Effector memory CD4-positive, alpha-beta T cell (primary cell): ENCODE data around the gene CCDC7.
A peak's percentile ranks its signal among the peaks of the same experiment; 100 is the strongest.

Source experiments
- DNase-seq, 3 donors: peaks; one replicate each; pipeline ENCODE4 v3.0.0-alpha.2; 2020
- H3K27ac ChIP-seq: 2 replicates; pipeline ENCODE4 v1.7.0; 2013; ENCODE audit warnings: mild to moderate bottlenecking, low read length, moderate library complexity; ENCODE audit not compliant: insufficient read depth, poor library complexity, severe bottlenecking
- H3K27me3 ChIP-seq: replicated peaks from 2 replicates; pipeline ENCODE4 v1.7.0; 2013; ENCODE audit warnings: mild to moderate bottlenecking, low read length; ENCODE audit not compliant: insufficient read depth, control insufficient read depth, poor library complexity, severe bottlenecking
- H3K36me3 ChIP-seq: 2 replicates; pipeline ENCODE4 v1.7.0; 2013; ENCODE audit warnings: mild to moderate bottlenecking, low read length, moderate library complexity; ENCODE audit not compliant: control insufficient read depth, insufficient read depth
- H3K4me1 ChIP-seq: 2 replicates; pipeline ENCODE4 v1.7.0; 2013; ENCODE audit warnings: low read length, mild to moderate bottlenecking; ENCODE audit not compliant: control insufficient read depth, insufficient read depth, poor library complexity, severe bottlenecking
- H3K4me3 ChIP-seq: 2 replicates; pipeline ENCODE4 v1.7.0; 2013; ENCODE audit warnings: low read length, low read depth, mild to moderate bottlenecking; ENCODE audit not compliant: insufficient read depth, poor library complexity, severe bottlenecking
- H3K9me3 ChIP-seq: 2 replicates; pipeline ENCODE4 v1.7.0; 2013; ENCODE audit warnings: mild to moderate bottlenecking, low read length, moderate library complexity; ENCODE audit not compliant: control insufficient read depth

Gene CCDC7

GRCh38 chr10:32412499-32412853 is 33.5 kb upstream of the CCDC7 start:
- no peak overlapping the region for H3K4me3 ChIP-seq
- peaks cover 3% of the 10 kb centered on the region for H3K4me1 ChIP-seq
- DNase-seq = no peak
- no peak overlapping the region for H3K27ac ChIP-seq
- H3K9me3 ChIP-seq = no peaks in the 10 kb centered on the region
- no peaks in the 10 kb centered on the region for H3K27me3 ChIP-seq
- H3K36me3 ChIP-seq = no peaks in the 10 kb centered on the region

DNA sequence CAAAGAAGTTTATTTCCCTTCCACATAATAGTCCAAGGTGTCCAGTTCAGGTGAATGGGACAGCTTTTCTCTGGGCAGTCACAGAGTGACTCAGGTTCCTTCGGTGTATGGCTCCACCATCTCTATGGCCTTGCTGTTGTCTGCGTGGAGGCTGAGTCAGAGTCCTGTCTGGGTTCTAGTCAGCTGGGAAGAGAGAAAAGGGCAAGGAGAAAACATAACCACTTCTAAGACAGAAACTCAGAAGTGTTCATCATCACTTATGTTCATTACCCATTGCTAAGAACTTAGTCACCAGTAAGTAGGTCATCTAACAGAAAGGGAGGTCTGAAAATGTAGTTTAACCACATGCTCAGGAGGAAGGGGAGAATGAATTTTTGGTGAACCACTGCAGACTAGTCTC is 32.4 kb upstream of the CCDC7 start:
- H3K27me3 ChIP-seq = no peaks in the 10 kb centered on the region
- H3K9me3 ChIP-seq = no peaks in the 10 kb centered on the region
- no peaks in the 10 kb centered on the region for H3K36me3 ChIP-seq
- peaks cover 3% of the 10 kb centered on the region for H3K4me1 ChIP-seq
- peak in 2 of 3 donors; percentile 2 to 19 for DNase-seq
- peak overlapping the region; percentile 3 for H3K27ac ChIP-seq
- no peak overlapping the region for H3K4me3 ChIP-seq

DNA sequence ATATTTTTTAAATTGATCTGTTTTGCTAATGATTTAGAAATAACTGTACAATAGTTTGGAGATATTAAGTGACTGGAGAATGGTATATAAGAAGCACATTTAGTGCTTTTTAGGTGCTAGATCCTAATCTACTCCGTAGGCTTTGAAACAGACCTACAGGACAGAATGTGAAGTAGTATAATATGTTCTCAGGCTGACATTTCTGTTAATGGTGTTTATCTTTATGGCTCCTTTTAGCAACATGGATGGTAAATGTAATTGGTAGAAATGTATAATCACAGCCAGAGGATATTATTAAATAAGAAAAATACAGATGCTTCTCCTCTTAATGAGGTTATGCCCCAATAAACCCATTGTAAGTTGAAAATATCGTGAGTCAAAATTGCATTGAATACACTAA is 30.6 kb upstream of the CCDC7 start:
- no peaks in the 10 kb centered on the region for H3K9me3 ChIP-seq
- H3K4me3 ChIP-seq = no peak overlapping the region
- no peaks in the 10 kb centered on the region for H3K27me3 ChIP-seq

DNA sequence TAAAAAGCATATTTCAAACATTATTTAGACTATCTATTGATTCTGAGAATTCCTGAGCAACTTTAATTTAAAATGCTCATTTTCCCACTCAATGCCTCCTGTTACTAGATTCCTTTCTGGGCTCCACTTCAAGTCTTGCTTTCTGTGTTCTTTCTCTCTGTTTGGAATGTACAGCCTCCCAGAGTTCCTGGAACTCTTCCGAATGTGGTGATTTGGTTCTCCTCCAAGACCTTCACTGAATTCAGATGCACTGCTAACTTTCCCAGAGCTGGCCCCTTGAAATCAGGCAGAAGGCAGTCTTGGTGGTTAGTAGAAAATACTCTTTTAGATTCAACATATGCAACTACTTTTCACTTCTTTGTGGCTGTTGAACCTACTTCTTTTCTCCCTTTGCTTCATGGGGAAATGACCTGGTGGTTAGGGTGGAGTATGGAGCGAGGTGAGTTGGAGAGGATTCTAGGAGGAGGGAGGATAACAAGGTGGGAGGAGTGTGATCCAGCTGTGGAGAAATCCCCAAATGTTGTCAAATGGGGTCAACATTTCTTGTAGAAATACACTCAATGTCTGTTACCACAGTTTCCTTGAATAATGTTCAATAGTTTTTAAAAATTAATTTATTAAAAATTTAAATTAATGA is 27.9 kb upstream of the CCDC7 start:
- no peaks in the 10 kb centered on the region for H3K27me3 ChIP-seq
- H3K27ac ChIP-seq = no peak overlapping the region
- H3K4me1 ChIP-seq = peaks cover 3% of the 10 kb centered on the region
- no peak overlapping the region for H3K4me3 ChIP-seq
- H3K9me3 ChIP-seq = no peaks in the 10 kb centered on the region
- no peaks in the 10 kb centered on the region for H3K36me3 ChIP-seq
- DNase-seq = no peak

More for the DNA sequence above, 30.6 kb upstream of the CCDC7 start:
- Histone ChIP-seq H3K4me1 (peaks cover 3% of the 10 kb centered on the region), H3K36me3 (no peaks in the 10 kb centered on the region), H3K27ac (no peak overlapping the region)
- no peak for DNase-seq

GRCh38 chr10:32418572-32418971 is 27.4 kb upstream of the CCDC7 start:
- H3K4me3 ChIP-seq = no peak overlapping the region
- H3K9me3 ChIP-seq = no peaks in the 10 kb centered on the region
- H3K36me3 ChIP-seq = no peaks in the 10 kb centered on the region
- DNase-seq = no peak
- H3K27me3 ChIP-seq = no peaks in the 10 kb centered on the region
- no peak overlapping the region for H3K27ac ChIP-seq
- H3K4me1 ChIP-seq = peaks cover 3% of the 10 kb centered on the region

- no peak for DNase-seq
- H3K27me3 ChIP-seq = no peaks in the 10 kb centered on the region
Measured at GRCh38 chr10:32419615-32420014, 26.3 kb upstream of the CCDC7 start.

DNA sequence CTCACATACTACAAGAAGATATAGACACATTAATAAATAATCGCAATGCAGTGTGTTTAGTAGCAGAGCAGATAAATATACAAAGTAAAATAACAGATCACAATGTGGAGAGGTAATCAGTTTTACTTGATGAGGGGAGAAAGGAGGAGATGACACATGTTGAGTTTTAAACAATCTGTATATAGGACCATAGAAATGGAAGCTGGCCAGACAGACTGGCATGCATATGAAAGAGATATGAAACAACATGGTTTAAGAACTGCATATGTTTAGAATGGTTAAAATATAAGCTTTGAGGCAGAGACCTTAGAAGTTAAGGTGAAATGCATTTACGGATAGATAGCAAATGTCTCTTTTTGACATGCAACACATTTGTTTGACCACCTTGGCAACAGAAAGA is 19.8 kb upstream of the CCDC7 start:
- Histone ChIP-seq H3K4me3 (no peak overlapping the region), H3K27me3 (no peaks in the 10 kb centered on the region), H3K27ac (no peak overlapping the region), H3K9me3 (no peaks in the 10 kb centered on the region), H3K36me3 (no peaks in the 10 kb centered on the region), H3K4me1 (no peaks in the 10 kb centered on the region)
- DNase-seq = no peak

More at GRCh38 chr10:32419615-32420014, 26.3 kb upstream of the CCDC7 start:
- H3K27ac ChIP-seq = no peak overlapping the region
- no peaks in the 10 kb centered on the region for H3K36me3 ChIP-seq
- no peaks in the 10 kb centered on the region for H3K4me1 ChIP-seq
- no peaks in the 10 kb centered on the region for H3K9me3 ChIP-seq
- H3K4me3 ChIP-seq = no peak overlapping the region

GRCh38 chr10:32433542-32433941 is 12.4 kb upstream of the CCDC7 start:
- Histone ChIP-seq H3K4me3 (no peak overlapping the region), H3K27ac (no peak overlapping the region), H3K36me3 (no peaks in the 10 kb centered on the region), H3K9me3 (no peaks in the 10 kb centered on the region), H3K27me3 (no peaks in the 10 kb centered on the region), H3K4me1 (no peaks in the 10 kb centered on the region)
- DNase-seq = no peak

GRCh38 chr10:32436215-32436614 is 9.7 kb upstream of the CCDC7 start:
- Histone ChIP-seq H3K27ac (no peak overlapping the region), H3K36me3 (no peaks in the 10 kb centered on the region), H3K4me3 (no peak overlapping the region), H3K27me3 (no peaks in the 10 kb centered on the region), H3K4me1 (no peaks in the 10 kb centered on the region), H3K9me3 (no peaks in the 10 kb centered on the region)
- DNase-seq = no peak

- Histone ChIP-seq H3K9me3 (no peaks in the 10 kb centered on the region), H3K27ac (no peak overlapping the region), H3K27me3 (no peaks in the 10 kb centered on the region), H3K36me3 (no peaks in the 10 kb centered on the region), H3K4me3 (no peak overlapping the region), H3K4me1 (no peaks in the 10 kb centered on the region)
- no peak for DNase-seq
Measured at GRCh38 chr10:32437334-32437733, 8.6 kb upstream of the CCDC7 start.
